Vagina (tissue), 2 donors: Measurements from ENCODE around the gene DBN1. TPM values are rescaled to one million over a fixed set of nuclear protein-coding genes. Genes with fewer than 3 reads are reported as not detected.

Experiments used
- DNase-seq, 2 donors: peaks; one replicate each; pipeline ENCODE4 v3.0.0-alpha.2; 2017; ENCODE audit errors: extremely low spot score in 2 of 2
- H3K27ac ChIP-seq: fragments of 200-600 bp; sonication (generic); one replicate; pipeline ENCODE4 v1.5.1; 2019
- H3K27me3 ChIP-seq: fragments of 200-600 bp; sonication (generic); one replicate; pipeline ENCODE4 v1.5.1; 2019
- H3K36me3 ChIP-seq, 2 donors: fragments of 200-600 bp; sonication (generic); one replicate each; pipeline ENCODE4 v1.5.1; 2017 to 2019
- H3K4me1 ChIP-seq: fragments of 200-600 bp; sonication (generic); one replicate; pipeline ENCODE4 v1.5.1; 2019
- H3K4me3 ChIP-seq, 2 donors: fragments of 200-600 bp; sonication (generic); 1 replicate in 1 of 2; 2 replicates in 1 of 2; pipeline ENCODE4 v1.5.1; 2016 to 2019
- H3K9me3 ChIP-seq: fragments of 200-600 bp; sonication (generic); one replicate; pipeline ENCODE4 v1.5.1; 2019
- POLR2A ChIP-seq, 2 donors: fragments of 450-650 bp; IDR thresholded peaks; one replicate each; pipeline ENCODE4 v1.6.1; 2017; ENCODE audit warnings: antibody characterized with exemption in 2 of 2, mild to moderate bottlenecking in 2 of 2, moderate library complexity in 2 of 2
- POLR2AphosphoS5 ChIP-seq, 2 donors: sonication (generic); formaldehyde crosslinking; IDR thresholded peaks; one replicate each; pipeline ENCODE4 v1.9.0; 2017; ENCODE audit warnings: antibody characterized with exemption in 2 of 2, mild to moderate bottlenecking in 2 of 2, low read depth in 1 of 2; ENCODE audit not compliant: insufficient read depth in 1 of 2
- intact Hi-C: fragments of 100-400 bp; cut with DNase I; formaldehyde crosslinking; loops from one replicate; pipeline ENCODE4 v1.15.1; 2023
- total RNA-seq: library from RNA; depleted of rRNA; stranded (reverse); fragments of >200 nt; gene quantifications from one replicate; pipeline ENCODE4 v1.2.3, GENCODE V29; 2016
- TF ChIP-seq, protein P1 (sequence below), 3 experiments: fragments of 450-650 bp in 2 of 3; fragments of 200-600 bp in 1 of 3; sonication (generic) in 1 of 3; IDR thresholded peaks; one replicate each; pipeline ENCODE4 v1.5.1; 2017 to 2019; ENCODE audit warnings: antibody characterized with exemption in 3 of 3, mild to moderate bottlenecking in 2 of 3, moderate library complexity in 2 of 3

DBN1 gene
- total RNA-seq, 1 donor from 2014 or later: 69.0 TPM

DNA sequence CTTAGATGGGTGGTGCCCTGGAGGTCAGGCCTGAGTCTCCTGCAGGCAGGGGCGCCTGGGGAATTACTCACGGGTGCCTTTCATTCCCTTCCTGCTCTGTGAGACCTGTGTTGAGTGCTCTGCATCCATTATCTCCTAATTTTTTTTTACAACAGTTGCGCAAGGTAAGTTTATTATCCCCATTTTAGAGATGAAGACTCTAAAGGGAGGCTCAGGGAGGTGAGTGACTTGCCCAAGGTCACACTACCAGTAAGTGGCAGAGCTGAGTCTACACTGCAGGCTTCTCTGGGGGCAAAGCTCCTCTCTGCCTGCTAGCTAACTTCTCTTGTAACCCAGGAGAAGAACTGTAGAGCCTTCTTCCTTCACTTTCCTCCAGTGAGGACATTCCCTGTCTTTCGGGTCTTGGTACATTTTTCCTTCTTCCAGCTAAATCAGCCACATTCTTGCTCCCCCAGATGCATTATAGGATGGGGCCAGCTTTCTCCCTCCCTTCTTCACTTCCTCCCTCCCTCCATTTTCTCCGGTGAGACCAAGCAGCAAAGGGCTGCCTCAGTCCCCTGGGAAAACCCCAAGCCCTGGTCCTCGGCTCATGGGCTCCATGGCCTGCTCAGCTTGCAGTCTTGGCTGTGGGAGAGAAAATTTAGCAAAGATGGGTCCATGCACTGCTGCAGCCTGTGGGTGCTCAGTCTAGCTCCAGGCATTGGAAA lies 25.0 kb downstream of the DBN1 start:
- Histone ChIP-seq H3K27ac (no peak overlapping the region), H3K9me3 (no peaks in the 10 kb centered on the region), H3K27me3 (no peaks in the 10 kb centered on the region), H3K4me1 (peaks cover 36% of the 10 kb centered on the region), H3K4me3 (no peak overlapping the region), H3K36me3 (no peaks in the 10 kb centered on the region)
- intact Hi-C loops: loop anchor here (2.0 kb wide), 1 partner anchor 46 kb away; no protein-coding TSS in a partner anchor
- no peak for DNase-seq
- TF ChIP-seq POLR2AphosphoS5 (IDR thresholded peaks at IDR 0.05; ENCODE audit: insufficient read depth in 1 of 2, low read depth in 1 of 2) (no peak), POLR2A (IDR thresholded peaks at IDR 0.05) (no peak)
- TF ChIP-seq, protein P1, sequence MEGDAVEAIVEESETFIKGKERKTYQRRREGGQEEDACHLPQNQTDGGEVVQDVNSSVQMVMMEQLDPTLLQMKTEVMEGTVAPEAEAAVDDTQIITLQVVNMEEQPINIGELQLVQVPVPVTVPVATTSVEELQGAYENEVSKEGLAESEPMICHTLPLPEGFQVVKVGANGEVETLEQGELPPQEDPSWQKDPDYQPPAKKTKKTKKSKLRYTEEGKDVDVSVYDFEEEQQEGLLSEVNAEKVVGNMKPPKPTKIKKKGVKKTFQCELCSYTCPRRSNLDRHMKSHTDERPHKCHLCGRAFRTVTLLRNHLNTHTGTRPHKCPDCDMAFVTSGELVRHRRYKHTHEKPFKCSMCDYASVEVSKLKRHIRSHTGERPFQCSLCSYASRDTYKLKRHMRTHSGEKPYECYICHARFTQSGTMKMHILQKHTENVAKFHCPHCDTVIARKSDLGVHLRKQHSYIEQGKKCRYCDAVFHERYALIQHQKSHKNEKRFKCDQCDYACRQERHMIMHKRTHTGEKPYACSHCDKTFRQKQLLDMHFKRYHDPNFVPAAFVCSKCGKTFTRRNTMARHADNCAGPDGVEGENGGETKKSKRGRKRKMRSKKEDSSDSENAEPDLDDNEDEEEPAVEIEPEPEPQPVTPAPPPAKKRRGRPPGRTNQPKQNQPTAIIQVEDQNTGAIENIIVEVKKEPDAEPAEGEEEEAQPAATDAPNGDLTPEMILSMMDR (IDR thresholded peaks at IDR 0.05): no peak

DNA sequence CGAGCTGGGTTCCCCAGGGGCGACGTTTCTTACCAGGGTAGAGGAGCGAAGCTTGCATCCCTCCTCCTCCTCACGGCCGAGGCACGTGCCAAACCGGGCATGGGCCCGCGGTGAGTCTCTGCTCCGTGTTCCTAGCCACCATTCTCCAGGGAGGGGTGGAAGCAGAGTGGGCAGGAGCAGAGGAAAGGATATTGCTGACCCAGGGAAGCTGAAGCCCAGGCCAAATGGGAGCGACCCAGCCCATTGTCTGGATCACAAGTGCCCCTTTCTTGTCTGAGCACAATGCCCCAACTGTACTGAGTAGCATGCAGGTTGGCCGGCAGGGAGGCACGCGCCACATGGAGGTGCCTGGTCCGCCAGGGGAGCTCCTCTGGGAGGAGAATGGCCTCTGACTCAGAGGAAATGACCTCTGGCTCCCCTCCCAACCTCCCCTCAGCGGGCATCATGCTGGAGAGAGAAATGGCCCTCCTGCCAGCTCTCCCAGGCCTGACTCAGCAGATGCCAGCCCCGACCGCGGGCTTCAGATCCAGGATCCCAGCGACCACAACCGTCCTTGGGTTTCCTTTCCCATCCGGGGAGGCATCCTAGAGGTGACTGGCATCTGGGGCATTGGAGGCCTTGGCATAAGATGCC lies 25.7 kb downstream of the DBN1 start:
- no peak for DNase-seq
- peaks cover 36% of the 10 kb centered on the region for H3K4me1 ChIP-seq
- no peaks in the 10 kb centered on the region for H3K36me3 ChIP-seq
- no peaks in the 10 kb centered on the region for H3K27me3 ChIP-seq
- H3K9me3 ChIP-seq: no peaks in the 10 kb centered on the region
- intact Hi-C loops: loop anchor here (2.0 kb wide), 1 partner anchor 45 kb away; no protein-coding TSS in a partner anchor
- TF ChIP-seq, protein P1 (IDR thresholded peaks at IDR 0.05): no peak
- no peak for TF ChIP-seq POLR2AphosphoS5 (IDR thresholded peaks at IDR 0.05; ENCODE audit: insufficient read depth in 1 of 2, low read depth in 1 of 2)
- no peak for TF ChIP-seq POLR2A (IDR thresholded peaks at IDR 0.05)
- peak overlapping the region; percentile 19 for H3K27ac ChIP-seq
- peak overlapping the region; percentile 50 to 70 for H3K4me3 ChIP-seq

DNA sequence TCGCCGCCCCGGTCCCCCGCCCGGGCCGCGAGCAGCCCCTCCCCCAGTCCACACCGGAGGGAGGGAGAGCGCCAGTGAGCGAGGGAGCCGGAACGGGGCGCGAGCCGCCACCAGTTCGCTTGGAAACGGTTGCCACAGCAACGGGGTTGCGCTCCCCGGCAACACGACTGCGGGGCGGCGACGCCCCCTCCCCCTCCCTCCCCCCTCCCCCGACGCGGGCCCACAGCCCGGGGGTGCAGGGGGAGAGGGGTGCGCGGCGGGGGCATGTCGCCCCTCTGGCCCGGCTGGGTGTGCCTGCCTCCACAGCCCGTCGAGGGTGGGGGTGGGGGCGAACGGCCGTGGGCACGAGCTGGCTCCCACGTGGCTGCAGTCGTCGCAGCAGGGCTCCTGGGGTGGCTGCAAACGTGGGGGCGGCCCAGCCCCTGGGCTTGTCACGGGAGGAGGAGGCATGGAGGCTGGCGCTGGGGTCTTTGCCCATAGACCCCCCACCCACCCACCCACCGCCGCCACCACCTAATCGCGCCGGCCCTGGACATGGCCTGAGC lies 26.3 kb downstream of the DBN1 start:
- intact Hi-C loops: no loop called here
- Histone ChIP-seq H3K4me3 (peak overlapping the region; percentile 50 to 70), H3K4me1 (peaks cover 36% of the 10 kb centered on the region), H3K27ac (peak overlapping the region; percentile 19), H3K9me3 (no peaks in the 10 kb centered on the region), H3K27me3 (no peaks in the 10 kb centered on the region), H3K36me3 (no peaks in the 10 kb centered on the region)
- DNase-seq: no peak
- no peak for TF ChIP-seq POLR2AphosphoS5 (IDR thresholded peaks at IDR 0.05; ENCODE audit: insufficient read depth in 1 of 2, low read depth in 1 of 2)
- TF ChIP-seq, protein P1 (IDR thresholded peaks at IDR 0.05): no peak
- no peak for TF ChIP-seq POLR2A (IDR thresholded peaks at IDR 0.05)

DNA sequence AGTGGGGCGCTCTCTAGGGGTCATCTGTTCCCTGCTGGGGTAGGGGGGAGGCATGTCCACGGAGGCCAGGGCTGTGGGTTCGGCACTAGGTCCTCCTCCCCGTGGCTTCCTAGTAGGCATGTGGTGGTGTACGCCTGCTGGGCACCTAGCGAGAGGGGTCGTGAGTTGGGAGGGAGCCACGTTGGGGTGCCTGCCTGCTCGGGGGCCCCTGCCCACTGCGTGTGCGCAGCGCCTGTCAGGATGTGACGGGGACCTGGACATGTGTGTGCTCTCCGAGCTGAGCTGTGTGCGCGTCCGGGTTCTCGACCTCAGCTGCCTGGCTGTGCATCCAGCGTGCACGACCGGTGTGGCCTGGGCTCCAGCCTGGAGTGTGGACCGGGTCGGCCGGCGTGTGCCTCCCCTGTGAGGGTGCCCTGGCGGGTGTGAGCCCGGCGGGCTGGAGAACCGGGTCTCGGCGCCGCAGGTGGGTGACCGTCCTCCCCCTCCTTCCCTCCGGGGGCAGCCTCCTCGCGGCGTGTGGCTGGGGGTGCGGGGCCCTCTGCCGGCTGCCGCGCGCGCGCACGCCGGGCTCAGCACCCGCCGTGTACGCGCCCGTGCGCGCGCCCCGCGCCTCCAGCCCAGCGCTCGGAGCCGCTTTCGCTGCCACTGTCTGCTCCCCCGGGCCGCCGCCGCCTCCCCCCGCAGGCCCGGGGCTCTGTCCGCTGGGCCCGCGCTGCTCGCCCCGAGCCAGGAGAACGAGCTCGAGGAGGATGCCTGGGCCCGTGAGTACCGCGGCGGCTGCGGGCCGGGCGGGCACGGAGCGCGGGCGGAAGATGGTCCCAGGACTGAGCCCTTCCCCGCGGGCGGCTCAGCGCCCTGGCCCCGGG lies 27.0 kb downstream of the DBN1 start, which contains the start of gene PRR7:
TSS of gene PRR7 (plus strand) at position 615 of the 866 bp plus-strand sequence. CDS start 8,254 bp downstream, outside the sequence.
- peak within 1 kb of the TSS; percentile 50 to 70 for H3K4me3 ChIP-seq
- peak within 1 kb of the TSS; percentile 19 for H3K27ac ChIP-seq
- TF ChIP-seq, protein P1 (IDR thresholded peaks at IDR 0.05): no peak
- TF ChIP-seq POLR2A (IDR thresholded peaks at IDR 0.05) (no peak), POLR2AphosphoS5 (IDR thresholded peaks at IDR 0.05; ENCODE audit: insufficient read depth in 1 of 2, low read depth in 1 of 2) (peak in 1 of 2 donors; percentile 32)
- no peaks in the 10 kb centered on the region for H3K9me3 ChIP-seq
- H3K27me3 ChIP-seq: no peaks in the 10 kb centered on the region
- H3K36me3 ChIP-seq: peaks cover 0 to 7% of the 10 kb centered on the region in 2 donors
- DNase-seq: no peak
- intact Hi-C loops: no loop called here
- peaks cover 36% of the 10 kb centered on the region for H3K4me1 ChIP-seq
